Peyer's patch (tissue), 4 donors: ENCODE measurements around the gene CLCN1. TPM values are rescaled to one million over a fixed set of nuclear protein-coding genes. Genes with fewer than 3 reads are reported as not detected.

ENCODE experiments used
- DNase-seq, 3 donors: peaks; one replicate each; pipeline ENCODE4 v3.0.0-alpha.2; 2017 to 2019
- H3K27ac ChIP-seq, 4 donors: fragments of 200-600 bp; sonication (generic); one replicate each; pipeline ENCODE4 v1.5.1; 2016 to 2019
- H3K27me3 ChIP-seq, 2 donors: fragments of 200-600 bp; sonication (generic); one replicate each; pipeline ENCODE4 v1.5.1; 2019
- H3K36me3 ChIP-seq, 3 donors: fragments of 200-600 bp; sonication (generic); one replicate each; pipeline ENCODE4 v1.5.1; 2016 to 2019
- H3K4me1 ChIP-seq, 4 donors: fragments of 200-600 bp; sonication (generic); one replicate each; pipeline ENCODE4 v1.5.1; 2016 to 2019
- H3K4me3 ChIP-seq, 4 donors: fragments of 200-600 bp; sonication (generic); 1 replicate in 3 of 4; 2 replicates in 1 of 4; pipeline ENCODE4 v1.5.1; 2016 to 2019; ENCODE audit warnings: mild to moderate bottlenecking in 1 of 4
- H3K9me3 ChIP-seq, 4 donors: fragments of 200-600 bp; sonication (generic); one replicate each; pipeline ENCODE4 v1.5.1; 2016 to 2019; ENCODE audit warnings: mild to moderate bottlenecking in 1 of 4
- CTCF ChIP-seq, 6 experiments: fragments of 450-650 bp in 4 of 6; fragments of 200-600 bp in 2 of 6; sonication (generic) in 1 of 6; IDR thresholded peaks; one replicate each; pipeline ENCODE4 v1.5.1; 2017 to 2019; ENCODE audit warnings: antibody characterized with exemption in 6 of 6, mild to moderate bottlenecking in 3 of 6, moderate library complexity in 1 of 6
- POLR2A ChIP-seq, 2 donors: fragments of 450-650 bp; IDR thresholded peaks; one replicate each; pipeline ENCODE4 v1.5.1; 2017; ENCODE audit warnings: antibody characterized with exemption in 2 of 2, mild to moderate bottlenecking in 2 of 2, moderate library complexity in 2 of 2
- total RNA-seq, 4 donors: library from RNA; depleted of rRNA; stranded (reverse); fragments of >200 nt; gene quantifications; one replicate each; pipeline ENCODE4 v1.1.0, GENCODE V29; 2016

CLCN1 gene
- total RNA-seq, 4 donors from 2014 or later, result 1.1 to 6.5 (median 2.5) TPM; not detected in 1

GRCh38 chr7:143387156-143387975 lies 71.5 kb downstream of the CLCN1 start:
- Histone ChIP-seq H3K4me1 (peaks cover 0 to 68% (median 20%) of the 10 kb centered on the region in 4 donors), H3K36me3 (peaks cover 0 to 48% (median 0%) of the 10 kb centered on the region in 3 donors), H3K27me3 (no peaks in the 10 kb centered on the region), H3K27ac (peak overlapping the region in 3 of 4 donors; percentile 2 to 57 (median 56)), H3K9me3 (no peaks in the 10 kb centered on the region), H3K4me3 (no peak overlapping the region)
- DNase-seq, result peak in 2 of 3 donors; percentile 45 to 50
- TF ChIP-seq CTCF (IDR thresholded peaks at IDR 0.05), result no peak
- no peak for TF ChIP-seq POLR2A (IDR thresholded peaks at IDR 0.05)

- Histone ChIP-seq H3K36me3 (peaks cover 0 to 52% (median 0%) of the 10 kb centered on the region in 3 donors), H3K9me3 (no peaks in the 10 kb centered on the region), H3K27ac (no peak overlapping the region), H3K4me3 (no peak overlapping the region), H3K27me3 (no peaks in the 10 kb centered on the region), H3K4me1 (peaks cover 0 to 69% (median 14%) of the 10 kb centered on the region in 4 donors)
- TF ChIP-seq POLR2A (IDR thresholded peaks at IDR 0.05) (no peak), CTCF (IDR thresholded peaks at IDR 0.05) (no peak)
- no peak for DNase-seq
Observed at GRCh38 chr7:143388051-143388450, 72.1 kb downstream of the CLCN1 start.

DNA sequence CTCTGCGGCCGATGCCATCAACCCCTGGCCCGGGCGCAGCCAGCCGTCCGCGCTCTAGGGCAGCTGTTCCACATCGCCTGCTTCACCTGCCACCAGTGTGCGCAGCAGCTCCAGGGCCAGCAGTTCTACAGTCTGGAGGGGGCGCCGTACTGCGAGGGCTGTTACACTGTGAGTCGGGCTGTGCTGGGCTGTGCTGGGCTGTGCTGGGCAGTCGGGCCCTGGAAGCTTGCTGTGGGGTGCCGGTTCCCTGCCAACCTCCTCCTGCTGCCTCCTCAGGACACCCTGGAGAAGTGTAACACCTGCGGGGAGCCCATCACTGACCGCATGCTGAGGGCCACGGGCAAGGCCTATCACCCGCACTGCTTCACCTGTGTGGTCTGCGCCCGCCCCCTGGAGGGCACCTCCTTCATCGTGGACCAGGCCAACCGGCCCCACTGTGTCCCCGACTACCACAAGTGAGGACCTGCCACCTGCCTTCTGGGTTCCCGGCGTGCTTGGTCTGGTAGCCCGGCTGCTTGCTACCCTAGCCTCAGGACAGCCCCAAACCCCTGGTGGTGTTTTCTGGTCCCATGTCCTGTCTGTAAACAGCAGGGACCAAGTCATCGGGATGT lies 72.7 kb downstream of the CLCN1 start:
- DNase-seq, result peak in 2 of 3 donors; percentile 46 to 47
- H3K4me1 ChIP-seq, result peaks cover 0 to 69% (median 10%) of the 10 kb centered on the region in 4 donors
- H3K4me3 ChIP-seq, result no peak overlapping the region
- peaks cover 0 to 58% (median 0%) of the 10 kb centered on the region in 3 donors for H3K36me3 ChIP-seq
- H3K27me3 ChIP-seq, result no peaks in the 10 kb centered on the region
- no peaks in the 10 kb centered on the region for H3K9me3 ChIP-seq
- H3K27ac ChIP-seq, result no peak overlapping the region
- TF ChIP-seq CTCF (IDR thresholded peaks at IDR 0.05) (no peak), POLR2A (IDR thresholded peaks at IDR 0.05) (no peak)

- peak in 1 of 3 donors; percentile 47 for DNase-seq
- Histone ChIP-seq H3K36me3 (peaks cover 0 to 64% (median 0%) of the 10 kb centered on the region in 3 donors), H3K27ac (peak overlapping the region in 2 of 4 donors; percentile 17 to 25), H3K27me3 (no peaks in the 10 kb centered on the region), H3K4me1 (peaks cover 0 to 62% (median 10%) of the 10 kb centered on the region in 4 donors), H3K9me3 (no peaks in the 10 kb centered on the region), H3K4me3 (no peak overlapping the region)
- no peak for TF ChIP-seq POLR2A (IDR thresholded peaks at IDR 0.05)
- no peak for TF ChIP-seq CTCF (IDR thresholded peaks at IDR 0.05)
Observed at GRCh38 chr7:143389316-143390103, 73.6 kb downstream of the CLCN1 start.

DNA sequence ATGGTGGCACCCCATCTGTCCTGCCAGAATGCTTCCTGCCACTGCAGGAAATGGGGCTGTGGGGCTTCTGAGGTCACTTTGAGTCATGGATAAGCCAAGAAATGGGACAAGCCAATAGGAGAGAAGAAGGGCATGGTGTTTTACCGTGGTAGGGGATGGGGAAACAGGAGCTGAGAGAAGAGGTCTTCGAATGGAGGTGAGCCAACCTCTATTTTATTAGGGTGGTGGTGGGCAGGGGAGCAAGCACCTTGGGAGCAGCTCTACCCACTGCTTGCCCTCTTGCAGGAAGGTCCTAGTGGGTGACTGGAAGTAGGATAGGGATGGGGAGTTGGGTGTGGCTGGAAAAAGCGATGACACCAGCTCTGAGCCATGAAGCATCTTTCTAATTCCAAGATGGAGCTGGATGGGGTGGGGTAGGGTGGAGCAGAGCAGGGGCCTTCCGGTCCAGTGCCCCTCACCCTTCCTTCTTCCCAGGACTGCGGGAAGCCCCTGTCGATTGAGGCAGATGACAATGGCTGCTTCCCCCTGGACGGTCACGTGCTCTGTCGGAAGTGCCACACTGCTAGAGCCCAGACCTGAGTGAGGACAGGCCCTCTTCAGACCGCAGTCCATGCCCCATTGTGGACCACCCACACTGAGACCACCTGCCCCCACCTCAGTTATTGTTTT lies 74.3 kb downstream of the CLCN1 start:
- Histone ChIP-seq H3K9me3 (no peaks in the 10 kb centered on the region), H3K4me3 (no peak overlapping the region), H3K27ac (peak overlapping the region in 2 of 4 donors; percentile 17 to 35), H3K27me3 (no peaks in the 10 kb centered on the region), H3K4me1 (peaks cover 0 to 60% (median 6%) of the 10 kb centered on the region in 4 donors), H3K36me3 (peaks cover 0 to 64% (median 0%) of the 10 kb centered on the region in 3 donors)
- no peak for TF ChIP-seq POLR2A (IDR thresholded peaks at IDR 0.05)
- no peak for TF ChIP-seq CTCF (IDR thresholded peaks at IDR 0.05)
- DNase-seq, result no peak
